RPMI7951 (cell line): Measurements from ENCODE around the gene SRGAP1. TPM values are rescaled to one million over a fixed set of nuclear protein-coding genes. Genes with fewer than 3 reads are reported as not detected.

Experiments used
- DNase-seq: peaks from one replicate; pipeline ENCODE4 v3.0.0-alpha.2; 2012; ENCODE audit warnings: low read depth
- total RNA-seq: library from RNA; depleted of rRNA; stranded (reverse); fragments of >200 nt; shearing (Covaris generic); gene quantifications from 2 replicates; pipeline ENCODE4 v1.2.3, GENCODE V29; 2014

SRGAP1 gene
- total RNA-seq, 1 experiment from 2014 or later = 2.3 TPM

DNA sequence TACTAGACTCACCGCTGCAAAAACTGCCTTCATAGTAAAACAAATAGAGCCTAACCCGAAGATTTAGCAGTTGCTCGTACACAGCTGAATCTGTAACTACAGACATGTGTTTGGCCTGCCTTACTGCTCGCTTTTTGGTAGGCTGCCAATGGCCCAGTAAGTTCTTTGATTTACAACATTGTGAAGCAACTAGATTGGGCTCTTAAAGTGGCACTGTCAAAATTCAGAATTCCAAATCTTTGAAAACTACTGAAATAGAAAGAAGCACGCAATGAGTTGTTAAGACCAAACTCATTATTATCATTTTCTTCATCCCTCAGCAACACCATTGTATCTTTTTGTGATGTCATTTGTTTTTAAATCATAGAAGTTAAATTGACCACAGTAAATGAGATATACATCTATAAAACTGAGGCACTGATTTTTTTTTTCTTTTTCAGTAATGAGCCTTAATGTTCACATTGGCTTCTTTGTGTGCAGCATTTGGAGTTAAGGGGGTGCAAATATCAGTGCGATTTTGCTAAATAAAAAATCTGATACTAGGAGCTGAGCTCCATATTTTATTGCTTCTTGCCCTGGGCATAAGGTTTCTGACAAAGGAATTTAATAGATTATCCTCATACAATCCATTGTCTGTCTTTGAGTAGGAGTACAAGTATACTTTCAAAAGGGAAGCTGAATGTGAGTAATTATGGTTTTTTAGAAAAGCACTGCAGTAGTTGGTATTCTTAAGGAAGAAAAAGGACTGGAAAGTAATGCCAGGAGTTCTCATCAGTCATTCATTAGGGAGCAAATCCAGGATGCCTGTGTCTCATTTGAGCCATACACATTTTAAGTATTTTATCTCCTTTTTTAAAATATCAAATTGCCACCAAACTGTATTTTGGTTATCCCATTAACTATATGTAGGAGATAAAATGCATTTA lies 239.0 kb downstream of the SRGAP1 start:
- peak; percentile 93 for DNase-seq

DNA sequence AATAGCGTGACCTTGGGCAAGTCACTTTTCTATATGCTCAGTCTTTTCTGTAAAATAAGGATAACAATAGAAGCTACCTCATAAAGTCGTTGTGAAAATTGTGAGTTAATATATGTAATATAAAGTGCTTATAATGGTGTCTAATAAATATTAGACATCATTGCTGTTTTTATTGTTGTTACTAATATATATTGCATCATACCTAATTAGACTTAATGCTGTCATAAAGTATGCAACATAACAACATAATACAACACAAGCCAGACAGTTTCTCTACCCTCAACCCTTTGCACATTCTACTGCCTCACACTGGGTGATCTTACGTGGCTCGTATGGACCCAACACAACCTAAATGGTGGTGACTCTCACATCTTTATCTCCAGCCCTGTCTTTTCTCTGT lies 240.7 kb downstream of the SRGAP1 start:
- DNase-seq = no peak

DNA sequence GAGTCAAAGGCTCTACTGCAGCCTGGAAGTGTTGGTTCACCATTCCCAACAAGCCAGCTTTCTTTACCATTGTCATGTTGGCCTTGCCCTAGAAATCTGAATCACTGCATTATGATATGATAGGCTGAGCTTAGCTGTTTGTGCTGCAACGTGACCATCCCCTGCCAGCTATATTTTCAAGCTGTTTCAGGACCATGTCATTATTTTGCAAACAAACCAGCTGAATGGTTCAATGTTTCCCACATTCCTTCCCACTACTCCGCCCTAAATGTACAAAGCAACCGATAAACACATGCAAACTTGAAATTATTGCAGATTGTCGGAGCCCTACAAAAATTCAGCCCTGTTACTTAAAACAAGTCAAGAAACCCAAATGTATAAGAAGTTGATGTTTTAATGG lies 241.5 kb downstream of the SRGAP1 start:
- no peak for DNase-seq

DNA sequence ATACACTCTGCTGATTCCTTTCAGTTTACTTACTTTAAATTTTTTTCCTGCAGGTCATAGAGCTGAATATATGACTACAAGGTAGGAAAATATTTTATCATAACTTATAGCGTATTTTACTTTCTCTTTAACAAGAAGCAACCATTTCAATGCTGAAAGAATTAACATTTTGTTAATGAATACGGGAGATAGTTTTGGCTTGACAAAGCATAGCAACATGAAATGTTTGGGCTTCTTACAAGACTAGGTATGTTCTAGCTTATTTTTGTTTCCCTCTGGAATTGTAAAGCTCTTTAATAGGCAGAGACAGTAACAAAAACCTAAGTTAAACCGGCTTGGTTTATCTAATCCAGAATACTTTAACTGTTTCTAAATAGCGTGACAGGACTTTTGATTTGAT lies 242.4 kb downstream of the SRGAP1 start:
- DNase-seq = no peak

DNA sequence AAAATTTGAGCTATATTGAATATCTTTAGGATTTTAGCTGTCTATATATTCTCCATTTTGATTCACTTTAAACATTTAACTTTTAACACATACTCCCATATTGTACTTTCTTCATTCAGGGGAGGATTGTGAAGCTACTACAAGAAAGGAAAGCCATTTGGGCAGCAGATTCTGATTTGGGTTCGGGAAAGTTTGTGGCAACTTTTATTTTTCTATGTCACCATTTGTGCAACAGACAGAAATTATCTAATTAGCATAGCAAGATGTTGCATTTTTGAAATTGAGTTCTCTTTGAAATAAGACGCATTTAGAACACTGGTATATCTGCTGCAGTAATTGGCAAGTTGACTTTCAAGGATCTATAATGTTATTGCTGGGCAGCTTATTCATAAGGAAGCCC lies 243.3 kb downstream of the SRGAP1 start:
- DNase-seq = no peak

DNA sequence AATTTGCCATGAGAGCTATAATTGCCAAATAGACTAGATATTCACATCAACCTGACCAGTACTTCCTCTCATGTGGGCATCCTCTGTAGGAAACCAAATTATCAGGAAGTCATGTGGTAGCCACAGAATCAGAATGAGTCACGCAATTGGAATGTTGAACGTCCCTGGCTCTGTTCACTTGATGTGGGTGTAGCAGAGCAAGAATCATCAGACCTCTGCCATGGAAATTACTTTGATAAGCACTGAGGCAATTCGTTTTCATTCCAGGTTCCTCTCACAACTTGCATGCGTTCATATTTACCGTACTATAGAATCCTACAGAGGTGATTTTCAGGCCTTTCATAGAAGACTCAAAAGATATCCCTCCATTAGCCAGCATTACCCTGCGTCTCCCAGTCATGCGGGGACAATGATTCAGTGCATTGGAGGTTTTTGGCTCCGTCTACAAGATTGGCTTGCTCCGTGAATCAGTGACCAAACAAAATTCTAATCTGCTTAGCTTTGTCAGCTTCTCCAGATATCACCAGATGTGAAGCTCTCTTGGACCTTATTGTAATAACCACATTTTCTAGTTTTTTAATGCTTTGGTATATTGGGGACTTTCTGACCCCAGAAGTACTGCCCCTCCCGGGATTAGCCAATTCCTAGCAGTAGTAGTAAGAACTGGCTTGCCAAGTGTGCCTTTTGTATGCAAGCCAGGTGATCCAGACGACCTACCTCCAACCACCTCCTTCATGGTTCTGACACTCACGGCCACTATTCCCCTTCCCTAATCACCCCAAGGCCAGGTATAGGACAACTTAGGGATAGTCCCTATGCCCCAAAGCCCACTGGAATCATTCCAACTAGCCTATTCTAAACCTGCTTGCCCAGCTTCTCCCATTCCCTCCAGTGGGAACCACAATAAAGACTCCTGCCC lies 244.2 kb downstream of the SRGAP1 start:
- DNase-seq = peak; percentile 96

DNA sequence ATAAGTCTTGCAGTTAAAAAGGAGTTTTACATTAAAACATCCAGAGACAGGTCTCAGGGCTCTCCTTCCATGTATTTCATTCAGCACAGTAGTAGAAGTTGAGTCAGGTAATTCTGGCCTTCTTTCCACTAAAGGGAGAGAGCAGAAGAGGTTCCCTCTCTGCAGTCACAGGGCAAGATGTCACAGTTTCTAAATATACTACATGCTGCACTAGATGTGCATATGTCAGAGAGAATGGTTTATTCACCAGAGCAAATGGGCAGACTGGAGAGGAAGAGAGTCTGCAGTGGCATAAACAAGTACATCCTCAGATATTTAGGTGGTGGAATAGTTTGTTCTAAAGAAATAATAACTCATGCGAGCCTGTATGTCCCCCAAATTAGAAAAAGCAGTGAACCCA lies 245.5 kb downstream of the SRGAP1 start:
- no peak for DNase-seq

DNA sequence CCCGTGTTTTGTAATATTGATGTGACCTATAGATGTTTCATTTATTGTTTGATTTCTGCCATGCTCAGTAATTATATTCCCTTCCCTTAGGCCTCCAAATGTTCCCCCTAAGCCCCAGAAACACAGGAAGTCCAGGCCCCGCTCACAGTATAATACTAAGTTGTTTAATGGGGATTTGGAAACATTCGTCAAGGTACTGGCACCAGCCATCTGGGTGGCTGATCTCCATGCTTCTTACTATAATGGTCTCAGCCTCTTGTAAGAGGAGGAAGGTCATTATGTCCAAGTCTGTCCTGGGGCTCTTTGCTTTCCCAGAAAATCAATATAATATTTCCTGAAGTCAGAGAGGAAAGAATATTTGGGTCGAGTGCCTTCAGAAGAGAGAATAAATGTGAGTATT lies 246.7 kb downstream of the SRGAP1 start:
- no peak for DNase-seq

DNA sequence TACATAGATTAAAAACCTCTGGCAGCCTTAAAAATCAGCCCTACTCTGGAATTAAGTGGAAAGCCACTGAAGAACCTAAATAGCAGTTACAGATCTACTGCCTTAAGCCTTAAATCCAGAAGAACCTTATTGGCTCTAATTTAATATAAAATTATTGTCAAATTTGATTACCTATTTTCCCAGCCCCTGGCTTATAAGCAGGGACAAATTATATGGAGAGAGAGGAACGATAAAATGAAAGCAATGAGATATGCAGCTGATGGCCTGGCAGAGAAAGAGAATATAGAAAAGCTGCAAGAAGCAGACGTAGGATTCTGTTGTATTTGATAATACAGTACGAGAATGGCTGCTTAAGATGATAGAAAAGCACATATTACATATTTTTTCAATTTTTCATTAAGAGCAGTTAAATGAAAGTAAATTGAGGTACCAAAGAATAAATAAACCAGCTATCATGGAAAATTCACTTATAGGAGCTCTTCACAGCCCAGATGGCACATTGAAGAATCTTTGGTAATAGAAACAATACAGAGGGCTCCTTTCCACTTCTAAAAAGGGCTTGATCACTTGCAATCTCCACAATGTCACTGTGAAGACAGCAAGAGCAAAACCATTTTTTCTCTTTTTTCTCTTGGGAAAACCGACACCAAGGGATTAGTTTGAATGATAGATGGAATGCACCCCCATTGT lies 248.2 kb downstream of the SRGAP1 start:
- DNase-seq = no peak

DNA sequence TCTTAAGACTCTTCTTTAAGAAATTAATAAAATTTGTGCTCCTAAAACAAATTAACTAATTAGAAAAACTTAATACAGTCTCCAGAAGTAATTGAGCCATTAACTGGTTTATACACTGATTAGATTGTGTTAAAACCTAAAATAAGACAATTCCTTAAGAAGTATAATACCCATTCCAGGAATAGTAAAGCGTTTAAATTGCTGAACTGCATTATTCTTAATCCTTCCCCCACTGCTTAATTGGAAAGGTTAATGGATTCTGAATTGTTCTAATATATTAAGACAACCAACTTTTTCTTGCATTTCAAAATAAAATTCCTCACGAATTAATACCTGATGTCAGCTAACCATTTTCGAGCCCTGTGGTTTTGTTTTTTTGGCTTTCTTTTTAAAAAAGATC lies 249.2 kb downstream of the SRGAP1 start:
- DNase-seq = no peak

DNA sequence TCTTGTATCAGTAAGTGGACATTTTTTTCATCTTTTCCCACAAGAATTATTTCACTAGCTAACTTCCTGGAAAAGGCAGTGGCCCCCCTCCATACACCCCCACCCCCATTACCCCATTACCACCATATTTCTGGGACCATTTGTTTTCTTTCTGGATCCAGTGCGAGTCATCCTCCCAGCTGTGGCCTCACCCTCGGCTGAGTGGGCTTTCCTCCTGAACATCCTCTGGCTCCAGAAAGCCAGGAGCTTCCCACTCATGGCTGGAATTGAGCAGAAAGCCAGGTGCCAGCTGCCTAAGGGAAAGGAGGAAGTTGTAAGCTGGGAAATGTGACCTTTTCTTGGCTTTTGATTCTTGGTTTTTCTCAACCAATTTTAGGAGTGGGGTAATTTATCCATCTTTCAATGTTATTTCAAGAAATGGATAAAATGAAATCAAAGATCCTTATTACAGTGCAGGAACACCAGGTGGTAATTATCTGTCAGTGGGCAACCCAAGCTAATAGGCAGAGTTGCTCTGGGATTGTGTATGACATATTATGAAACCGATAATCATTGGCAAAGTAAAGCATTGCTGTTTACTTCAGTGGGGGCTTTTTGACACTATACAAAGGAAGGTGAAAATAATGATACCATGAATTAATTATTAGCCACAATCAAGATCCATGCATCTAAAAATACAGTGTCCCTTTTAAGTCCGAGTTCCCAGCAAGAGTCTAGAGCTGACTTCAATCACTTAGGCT lies 253.0 kb downstream of the SRGAP1 start:
- DNase-seq = peak; percentile 68

DNA sequence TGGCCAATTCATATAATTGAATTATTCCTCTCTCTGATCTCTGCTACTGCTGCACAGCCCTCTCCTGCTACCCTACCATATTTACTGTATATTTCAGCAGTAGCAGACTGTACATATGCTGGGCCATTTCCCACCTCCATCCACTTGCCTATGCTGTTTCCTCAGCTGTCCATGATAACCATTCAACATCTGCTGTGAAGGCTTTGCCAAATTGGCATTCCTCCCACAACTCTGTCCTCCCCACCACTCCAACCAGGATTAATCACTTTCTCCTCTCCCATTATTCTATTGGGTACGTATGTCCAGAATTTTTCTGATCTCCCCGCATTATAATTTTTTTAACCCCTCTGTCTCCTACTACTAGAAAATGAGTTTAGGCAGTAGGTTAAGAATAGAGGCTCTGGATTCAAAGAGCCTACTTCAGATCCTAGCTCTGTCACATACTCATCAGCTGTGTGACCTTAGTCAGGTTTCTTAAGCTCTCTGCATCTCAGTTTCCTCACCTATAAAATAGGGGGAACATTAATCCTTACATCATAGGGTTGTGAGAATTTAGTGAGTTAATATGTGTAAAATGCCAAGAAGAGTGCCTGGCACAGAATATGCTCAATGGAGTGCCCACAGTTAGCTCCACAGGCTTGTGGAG lies 254.3 kb downstream of the SRGAP1 start:
- peak; percentile 91 for DNase-seq

DNA sequence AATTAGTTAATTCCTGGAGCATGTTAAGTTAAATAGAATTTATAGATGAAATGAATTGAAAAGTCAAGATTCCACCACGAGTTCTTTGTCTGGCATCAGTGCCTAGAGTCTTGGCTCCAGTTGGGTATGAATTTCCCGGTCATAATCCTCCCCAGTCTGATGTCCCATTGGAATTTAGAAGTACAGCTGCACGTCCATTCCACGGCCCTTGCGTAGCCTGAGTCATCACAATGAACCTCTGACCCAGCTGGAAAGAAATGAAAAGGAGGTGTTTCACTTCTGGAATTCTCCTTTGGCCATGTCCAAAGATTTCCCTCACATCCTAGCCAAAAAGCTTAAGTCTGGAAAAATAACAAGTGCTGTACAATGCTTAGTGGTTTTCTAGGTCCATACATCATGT lies 254.9 kb downstream of the SRGAP1 start:
- peak; percentile 95 for DNase-seq

DNA sequence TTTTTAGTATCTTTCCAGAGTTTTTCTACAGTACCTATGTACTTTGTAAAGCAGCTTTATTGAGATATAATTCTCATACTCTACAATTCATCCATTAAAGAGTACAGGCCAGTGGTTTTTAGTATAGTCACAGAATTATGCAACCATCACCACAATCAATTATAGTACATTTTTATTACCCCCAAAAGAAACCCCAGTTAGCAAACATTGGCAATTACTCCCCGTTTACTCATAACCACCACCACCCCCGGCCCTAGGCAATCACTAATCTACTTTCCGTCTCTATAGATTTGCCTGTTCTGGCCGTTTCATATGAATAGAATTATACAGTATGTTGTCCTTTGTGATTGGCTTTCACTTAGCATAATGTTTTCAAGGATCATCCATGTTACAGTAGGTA lies 257.8 kb downstream of the SRGAP1 start:
- DNase-seq = peak; percentile 35

DNA sequence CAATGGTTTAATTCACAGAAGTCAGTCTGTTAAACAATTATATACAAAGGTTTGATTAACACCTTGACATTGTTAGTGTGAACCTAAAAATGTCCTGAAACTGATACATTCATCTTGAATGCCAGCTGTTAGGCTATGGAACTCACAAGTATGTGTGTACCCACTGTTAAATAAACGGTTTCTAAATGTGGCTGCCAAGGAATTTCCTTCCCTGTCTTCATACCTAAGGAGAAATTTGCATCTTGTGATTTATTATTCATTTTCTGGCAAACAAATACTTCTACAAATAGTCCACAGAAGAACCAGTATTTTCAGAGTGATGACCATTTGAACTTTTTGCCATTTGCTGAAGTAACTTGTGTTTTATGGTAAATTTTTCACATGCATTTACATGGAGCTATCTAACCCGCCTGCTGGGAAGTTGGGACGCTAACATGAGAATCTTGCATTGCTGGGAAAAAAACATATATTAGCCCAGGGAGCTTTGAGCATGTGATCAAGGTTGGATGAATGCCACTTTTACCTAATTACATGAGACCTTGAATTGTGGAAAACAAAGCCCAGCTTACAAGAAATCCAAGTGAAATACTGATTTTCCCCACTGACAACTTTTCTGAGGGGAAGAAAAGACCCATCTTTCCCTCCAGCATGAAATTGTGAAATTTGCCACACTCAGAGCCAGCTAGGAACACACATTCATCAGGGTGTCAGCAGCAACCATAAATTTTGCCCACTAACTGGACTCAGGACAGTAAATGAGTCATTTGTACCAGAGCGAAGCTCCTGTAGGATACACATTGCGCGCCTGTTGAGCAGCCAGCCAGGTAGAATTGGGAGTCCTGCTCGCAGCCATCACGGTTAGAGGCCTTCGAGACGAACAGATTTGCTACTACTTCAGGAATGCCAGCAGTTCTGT lies 259.6 kb downstream of the SRGAP1 start:
- peak; percentile 48 for DNase-seq

DNA sequence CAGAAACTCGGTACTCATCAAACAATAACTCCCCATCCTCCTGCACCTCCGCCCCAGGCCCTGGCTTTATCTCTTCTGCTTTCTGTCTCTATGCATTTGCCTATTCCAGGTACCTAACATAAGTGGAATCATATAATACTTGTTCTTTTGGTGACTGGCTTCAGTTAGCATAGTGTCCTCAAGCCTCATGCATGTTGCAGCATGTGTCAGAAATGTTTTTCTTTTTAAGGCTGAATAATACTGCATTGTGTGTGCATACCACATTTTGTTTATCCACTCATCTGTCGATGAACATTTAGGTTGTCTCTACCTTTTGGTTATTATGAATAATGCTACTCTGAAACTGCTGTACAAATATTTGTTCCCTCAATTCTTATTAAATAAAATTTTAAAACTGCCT lies 260.5 kb downstream of the SRGAP1 start:
- DNase-seq = no peak

DNA sequence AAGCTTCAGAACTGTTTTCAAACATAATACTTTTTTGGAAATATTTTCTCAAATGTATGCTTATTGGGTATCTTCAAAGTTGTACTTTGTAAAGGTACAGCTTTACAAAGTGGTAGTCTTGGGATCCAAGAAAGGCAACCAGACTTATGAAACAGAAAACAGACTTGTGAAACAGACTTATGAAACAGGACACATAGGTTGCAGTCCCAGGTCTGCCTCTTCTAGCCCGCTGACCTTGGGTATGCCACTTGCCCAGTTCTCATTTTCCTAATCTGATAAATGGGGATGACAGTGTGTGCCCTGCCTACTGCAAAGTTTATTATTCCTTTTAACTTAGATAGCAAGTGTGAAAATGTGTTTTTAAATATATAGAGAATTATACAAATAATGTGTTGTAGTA lies 263.3 kb downstream of the SRGAP1 start:
- no peak for DNase-seq

DNA sequence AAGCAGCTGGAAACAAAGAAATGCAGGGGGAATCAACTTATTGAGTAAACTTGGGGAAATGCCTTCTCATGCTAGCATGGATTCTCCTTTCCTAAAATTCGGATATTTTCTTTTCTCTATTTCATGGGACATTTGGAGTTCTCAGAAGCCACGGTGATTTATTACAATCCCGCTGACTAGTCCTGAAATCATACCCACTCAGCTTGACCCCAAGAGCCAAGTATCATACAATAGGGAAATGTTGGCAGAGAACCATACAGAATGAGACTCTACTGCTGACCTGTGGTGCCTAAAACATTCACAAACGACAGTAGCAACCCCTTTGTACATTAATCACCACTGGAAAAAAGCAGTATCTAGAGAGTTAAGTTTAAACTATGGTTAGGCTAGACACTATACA lies 265.2 kb downstream of the SRGAP1 start:
- no peak for DNase-seq

DNA sequence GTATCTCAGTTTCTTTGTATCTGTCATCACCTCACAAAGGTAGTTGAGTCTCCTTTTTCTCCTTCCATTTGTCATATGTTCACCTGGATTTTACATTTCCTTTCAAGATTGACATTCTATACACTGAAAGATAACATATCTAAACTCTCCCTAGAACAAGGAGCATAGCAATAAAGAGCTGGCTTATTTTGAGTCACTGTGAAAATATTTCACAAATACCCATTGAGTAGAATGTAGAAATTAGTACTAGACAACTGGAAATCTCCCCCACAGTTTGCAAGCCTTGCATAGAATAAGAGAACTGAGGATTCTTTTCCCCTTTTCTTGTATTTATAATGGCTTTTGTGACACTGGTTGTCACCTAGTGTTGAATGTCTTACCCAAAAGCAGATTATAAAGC lies 266.4 kb downstream of the SRGAP1 start:
- no peak for DNase-seq

DNA sequence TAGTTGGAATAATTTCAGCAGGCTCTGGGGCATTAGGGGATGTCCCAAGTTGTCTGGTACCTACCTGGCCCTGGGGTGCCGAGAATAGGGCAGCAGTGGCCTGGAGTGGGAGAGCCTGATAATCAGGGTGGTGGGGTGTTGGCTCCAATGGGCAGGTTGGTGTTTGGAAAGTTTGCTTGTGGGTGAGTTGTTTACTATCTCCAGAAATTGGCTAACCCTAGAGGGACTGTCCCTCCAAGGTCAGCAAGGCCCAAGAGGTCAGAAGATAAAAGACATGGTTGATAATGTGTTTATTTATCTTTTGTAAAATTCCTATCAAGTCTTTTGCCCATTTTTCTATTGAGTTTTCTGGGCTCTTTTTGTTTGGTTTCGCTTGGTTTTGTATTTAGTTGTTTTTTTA lies 272.5 kb downstream of the SRGAP1 start:
- no peak for DNase-seq
